Measurements from ENCODE around the gene CRYGN. TPM values are rescaled to one million over a fixed set of nuclear protein-coding genes. Genes with fewer than 3 reads are reported as not detected.

Gene CRYGN
- total and polyA plus RNA-seq, 8 donors = not detected

DNA sequence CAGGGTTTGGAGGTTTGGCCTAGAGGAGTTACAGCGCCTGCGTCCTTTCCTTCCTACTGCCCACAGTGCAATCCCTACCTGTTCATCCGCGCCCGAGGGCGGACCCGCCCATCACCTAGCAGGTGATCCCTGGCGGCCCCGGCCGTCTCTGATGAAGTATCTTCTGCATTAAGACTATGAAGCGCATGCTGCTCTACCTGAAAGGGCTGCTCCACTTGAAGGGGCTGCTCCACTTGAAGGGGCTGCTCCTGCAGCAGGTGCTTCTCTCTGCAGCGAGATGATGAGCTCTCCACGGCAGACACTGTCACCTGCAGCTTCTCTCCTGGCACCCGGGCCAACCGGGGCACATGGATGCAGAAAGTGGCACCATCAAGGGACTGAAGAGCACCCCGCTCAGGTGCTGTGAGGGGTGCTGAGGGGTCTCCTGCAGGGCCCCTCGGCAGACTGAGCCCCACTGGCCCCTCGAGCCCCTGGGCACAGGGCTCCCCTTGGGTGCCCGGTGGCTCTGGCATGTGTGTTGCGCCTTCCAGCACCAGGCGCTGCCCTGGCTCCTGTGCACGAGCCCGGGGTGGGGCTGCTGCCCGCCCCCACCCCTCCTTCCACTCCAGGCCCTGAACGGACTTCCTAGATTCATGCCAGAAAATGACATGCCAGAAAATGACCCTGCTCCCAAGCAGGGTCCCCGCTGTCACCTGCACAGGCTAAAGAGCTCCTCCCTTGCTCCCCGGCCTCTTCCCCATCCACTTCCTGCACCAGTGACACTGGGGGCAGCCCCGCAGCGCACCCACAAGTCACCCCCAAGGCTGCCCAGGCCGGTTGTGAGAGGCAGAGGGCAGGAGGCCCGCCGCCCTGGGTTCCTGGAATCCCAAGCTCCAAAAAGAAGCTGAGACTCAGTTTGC, 59.5 kb downstream of the CRYGN start:
- no peaks in the 10 kb centered on the region for H3K9me3 ChIP-seq
- WGBS, 5 donors = 70 to 82% (median 75%) methylated on average over 22 to 32 of the region's 32 CpGs
- peaks cover 31 to 46% (median 40%) of the 10 kb centered on the region in 4 donors for H3K36me3 ChIP-seq
- H3K27me3 ChIP-seq = peaks cover 0 to 47% (median 28%) of the 10 kb centered on the region in 3 donors
- TF ChIP-seq POLR2A (IDR thresholded peaks at IDR 0.05) (no peak), EP300 (IDR thresholded peaks at IDR 0.05) (no peak), POLR2AphosphoS5 (IDR thresholded peaks at IDR 0.05) (no peak)
- TF ChIP-seq, protein P1, sequence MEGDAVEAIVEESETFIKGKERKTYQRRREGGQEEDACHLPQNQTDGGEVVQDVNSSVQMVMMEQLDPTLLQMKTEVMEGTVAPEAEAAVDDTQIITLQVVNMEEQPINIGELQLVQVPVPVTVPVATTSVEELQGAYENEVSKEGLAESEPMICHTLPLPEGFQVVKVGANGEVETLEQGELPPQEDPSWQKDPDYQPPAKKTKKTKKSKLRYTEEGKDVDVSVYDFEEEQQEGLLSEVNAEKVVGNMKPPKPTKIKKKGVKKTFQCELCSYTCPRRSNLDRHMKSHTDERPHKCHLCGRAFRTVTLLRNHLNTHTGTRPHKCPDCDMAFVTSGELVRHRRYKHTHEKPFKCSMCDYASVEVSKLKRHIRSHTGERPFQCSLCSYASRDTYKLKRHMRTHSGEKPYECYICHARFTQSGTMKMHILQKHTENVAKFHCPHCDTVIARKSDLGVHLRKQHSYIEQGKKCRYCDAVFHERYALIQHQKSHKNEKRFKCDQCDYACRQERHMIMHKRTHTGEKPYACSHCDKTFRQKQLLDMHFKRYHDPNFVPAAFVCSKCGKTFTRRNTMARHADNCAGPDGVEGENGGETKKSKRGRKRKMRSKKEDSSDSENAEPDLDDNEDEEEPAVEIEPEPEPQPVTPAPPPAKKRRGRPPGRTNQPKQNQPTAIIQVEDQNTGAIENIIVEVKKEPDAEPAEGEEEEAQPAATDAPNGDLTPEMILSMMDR (IDR thresholded peaks at IDR 0.05) = no peak
- H3K27ac ChIP-seq = no peak overlapping the region
- intact Hi-C loops (cut with DNase I; ENCODE audit: low total_unique reads) = no loop called here
- H3K4me3 ChIP-seq = no peak overlapping the region
- peaks cover 16 to 21% (median 19%) of the 10 kb centered on the region in 4 donors for H3K4me1 ChIP-seq
- DNase-seq = no peak

DNA sequence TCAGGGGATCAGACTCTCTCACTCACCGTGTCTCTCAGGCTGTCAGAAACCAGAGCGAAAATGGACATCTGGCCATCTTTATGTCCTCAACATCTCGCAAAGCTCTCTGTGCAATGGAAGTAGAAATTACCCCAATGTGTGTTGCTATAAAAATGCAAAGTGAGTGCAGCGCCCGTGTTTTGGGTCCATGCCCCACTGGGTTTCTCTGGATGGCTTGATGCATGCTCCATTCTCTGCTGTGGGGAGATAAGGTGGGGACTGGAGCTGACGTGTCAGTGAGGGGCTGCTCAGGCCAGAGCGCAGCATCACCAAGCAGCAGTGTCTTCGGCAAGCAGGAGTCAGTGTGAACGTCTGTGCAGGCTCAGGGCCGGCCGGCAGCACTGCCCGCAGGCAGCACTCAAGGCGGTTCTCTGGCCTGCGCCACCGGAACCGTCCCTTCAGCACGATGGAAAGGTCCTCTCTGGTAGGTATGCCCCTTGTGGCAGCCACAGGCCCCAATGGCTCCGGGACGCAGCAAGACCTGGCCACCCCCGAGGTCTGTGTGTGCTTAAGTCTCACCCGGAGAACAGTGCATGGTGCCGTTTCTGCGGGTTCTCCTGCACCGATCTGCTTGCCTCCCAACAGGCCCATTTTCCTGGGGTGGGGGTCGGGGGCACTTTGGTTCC, 60.3 kb downstream of the CRYGN start:
- peaks cover 34 to 53% (median 48%) of the 10 kb centered on the region in 4 donors for H3K36me3 ChIP-seq
- H3K4me3 ChIP-seq = no peak overlapping the region
- no peaks in the 10 kb centered on the region for H3K9me3 ChIP-seq
- TF ChIP-seq EP300 (IDR thresholded peaks at IDR 0.05) (no peak), POLR2A (IDR thresholded peaks at IDR 0.05) (no peak), POLR2AphosphoS5 (IDR thresholded peaks at IDR 0.05) (no peak)
- TF ChIP-seq, protein P1 (IDR thresholded peaks at IDR 0.05) = no peak
- H3K27ac ChIP-seq = no peak overlapping the region
- 85 to 93% (median 88%) methylated on average over 21 to 25 of the region's 25 CpGs for WGBS, 5 donors
- H3K4me1 ChIP-seq = peaks cover 16 to 21% (median 19%) of the 10 kb centered on the region in 4 donors
- peaks cover 0 to 40% (median 28%) of the 10 kb centered on the region in 3 donors for H3K27me3 ChIP-seq
- intact Hi-C loops (cut with DNase I; ENCODE audit: low total_unique reads) = no loop called here
- DNase-seq = no peak

DNA sequence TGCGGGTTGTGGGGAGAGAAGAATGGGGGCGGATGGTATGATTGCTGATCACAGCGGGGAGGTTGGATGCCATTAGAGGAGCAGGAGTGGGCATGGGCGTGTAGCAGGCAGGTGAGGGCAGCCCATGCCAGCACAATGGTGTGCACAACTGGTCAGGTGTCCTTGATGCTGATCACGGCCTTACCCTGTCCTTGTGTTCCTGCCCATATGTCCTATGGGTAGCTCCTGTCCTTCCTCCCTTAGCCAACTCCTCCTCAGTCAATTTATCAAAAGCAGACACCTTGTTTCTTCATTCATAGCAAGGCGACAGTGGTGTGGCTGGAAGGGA, 60.8 kb downstream of the CRYGN start:
- H3K4me1 ChIP-seq = peaks cover 16 to 21% (median 19%) of the 10 kb centered on the region in 4 donors
- no peak overlapping the region for H3K4me3 ChIP-seq
- peaks cover 38 to 59% (median 53%) of the 10 kb centered on the region in 4 donors for H3K36me3 ChIP-seq
- peaks cover 0 to 36% (median 28%) of the 10 kb centered on the region in 3 donors for H3K27me3 ChIP-seq
- intact Hi-C loops (cut with DNase I; ENCODE audit: low total_unique reads) = no loop called here
- no peak overlapping the region for H3K27ac ChIP-seq
- no peak for DNase-seq
- 84 to 88% (median 87%) methylated on average over 6 of the region's 6 CpGs for WGBS, 5 donors
- TF ChIP-seq POLR2A (IDR thresholded peaks at IDR 0.05) (no peak), EP300 (IDR thresholded peaks at IDR 0.05) (no peak), POLR2AphosphoS5 (IDR thresholded peaks at IDR 0.05) (no peak)
- H3K9me3 ChIP-seq = no peaks in the 10 kb centered on the region

Small RNA genes within 50 kb of the gene (small RNA-seq; reads per million reads assigned to genes)
- gene MIR3907 = 0 reads per million in 4 donors
- 0 reads per million in 4 donors for gene RN7SL76P

Other genes starting within 250 kb of the CRYGN start
- gene H2BK1, start 229.7 kb downstream of the CRYGN start, total RNA-seq = not detected
- gene H2BK1, start 229.7 kb downstream of the CRYGN start, polyA plus RNA-seq = not detected
- gene ABCF2, start 212.9 kb downstream of the CRYGN start, total RNA-seq = 10 to 100 TPM in 3 of 5 donors, 1 to 10 TPM in 2; 5.2 to 28.0 (median 13.4) TPM
- gene ABCF2, start 212.9 kb downstream of the CRYGN start, polyA plus RNA-seq = 10 to 100 TPM; 14.3 to 16.3 (median 16.1) TPM
- gene CHPF2, start 207.7 kb downstream of the CRYGN start, total RNA-seq = 100 to 1,000 TPM in 1 of 5 donors, 10 to 100 TPM in 4; 12.8 to 100 (median 66.9) TPM
- gene CHPF2, start 207.7 kb downstream of the CRYGN start, polyA plus RNA-seq = 10 to 100 TPM in 2 of 3 donors, 1 to 10 TPM in 1; 5.8 to 15.5 (median 13.8) TPM
- 100 to 1,000 TPM in 1 of 5 donors, 10 to 100 TPM in 4; 11.6 to 105 (median 22.5) TPM for gene SMARCD3, start 191.4 kb downstream of the CRYGN start, total RNA-seq
- gene SMARCD3, start 191.4 kb downstream of the CRYGN start, polyA plus RNA-seq = 10 to 100 TPM; 27.4 to 43.5 (median 38.6) TPM
- 100 to 1,000 TPM in 1 of 5 donors, 10 to 100 TPM in 4; 16.3 to 121 (median 40.0) TPM for gene NUB1, start 98.3 kb downstream of the CRYGN start, total RNA-seq
- 10 to 100 TPM; 22.2 to 31.6 (median 26.5) TPM for gene NUB1, start 98.3 kb downstream of the CRYGN start, polyA plus RNA-seq
- gene WDR86, start 30.1 kb downstream of the CRYGN start, total RNA-seq = 10 to 100 TPM in 1 of 5 donors, 1 to 10 TPM in 4; 1.2 to 15.8 (median 6.2) TPM
- 1 to 10 TPM; 2.2 to 7.5 (median 4.1) TPM for gene WDR86, start 30.1 kb downstream of the CRYGN start, polyA plus RNA-seq
- gene RHEB, start 79.8 kb upstream of the CRYGN start, total RNA-seq = 100 to 1,000 TPM in 1 of 5 donors, 10 to 100 TPM in 4; 18.5 to 141 (median 66.5) TPM
- 100 to 1,000 TPM in 1 of 3 donors, 10 to 100 TPM in 2; 73.2 to 103 (median 95.1) TPM for gene RHEB, start 79.8 kb upstream of the CRYGN start, polyA plus RNA-seq

All from stomach (tissue), 9 donors.